ENCODE data around the gene C1orf35.

GRCh38 chr1:228066416-228066815, 36.7 kb downstream of the C1orf35 start:
- TF ChIP-seq CTCF (IDR thresholded peaks at IDR 0.05), result no peak
- no peak for TF ChIP-seq POLR2AphosphoS5 (IDR thresholded peaks at IDR 0.05)
